Ishikawa (cell line): ENCODE data around the gene TSC1.

Source experiments
- CEBPB ChIP-seq: IDR thresholded peaks from 2 replicates; pipeline ENCODE4 v1.6.1; 2012
- EGR1 ChIP-seq: IDR thresholded peaks from 2 replicates; pipeline ENCODE4 v1.6.1; 2012
- FOXM1 ChIP-seq: IDR thresholded peaks from 2 replicates; pipeline ENCODE4 v1.6.1; 2012; ENCODE audit warnings: low read depth, borderline replicate concordance
- NFIC ChIP-seq: IDR thresholded peaks from 2 replicates; pipeline ENCODE4 v1.6.1; 2012
- RAD21 ChIP-seq: IDR thresholded peaks from 2 replicates; pipeline ENCODE4 v1.6.1; 2012; ENCODE audit warnings: low read depth
- TAF1 ChIP-seq: IDR thresholded peaks from 2 replicates; pipeline ENCODE4 v1.6.1; 2012; ENCODE audit warnings: low read depth, mild to moderate bottlenecking
- YY1 ChIP-seq: IDR thresholded peaks from 2 replicates; pipeline ENCODE4 v1.6.1; 2012; ENCODE audit warnings: low read depth
- TF ChIP-seq, protein P1 (sequence below): IDR thresholded peaks from 2 replicates; pipeline ENCODE4 v1.6.1; 2012
- TF ChIP-seq, protein P2 (sequence below): IDR thresholded peaks from 2 replicates; pipeline ENCODE4 v1.6.1; 2012; ENCODE audit warnings: low read depth, mild to moderate bottlenecking

DNA sequence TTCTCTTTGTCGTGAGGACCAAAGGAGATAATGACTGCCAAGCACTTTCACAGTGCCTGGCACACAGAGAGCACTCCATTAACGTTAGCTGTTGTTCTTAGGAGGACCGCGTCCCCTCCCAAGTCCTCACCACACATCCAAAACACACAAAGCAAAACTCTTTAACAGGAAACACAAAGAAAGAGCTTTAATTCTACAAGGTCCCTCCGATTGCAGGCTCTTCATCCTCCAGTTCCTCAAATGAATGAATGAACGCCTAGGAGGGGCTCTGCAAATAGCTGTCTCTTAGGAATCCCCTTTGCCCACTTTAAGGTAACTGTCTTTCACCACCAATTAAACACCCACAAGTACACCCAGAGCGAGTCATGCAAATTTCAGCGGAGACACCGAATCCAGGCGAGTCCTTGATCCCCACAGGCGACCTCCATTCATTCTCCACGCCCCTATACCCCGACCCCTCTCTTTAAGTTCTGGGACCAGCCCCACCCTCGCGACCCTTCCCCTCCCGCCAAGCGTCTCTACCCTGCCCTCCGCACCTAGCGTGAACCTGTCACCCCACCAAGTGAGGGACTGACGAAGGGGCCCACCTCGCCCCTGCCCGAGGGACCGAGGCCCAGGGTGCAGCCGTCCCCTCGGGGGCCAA, 644 bp downstream of the TSC1 start:
- TF ChIP-seq YY1 = no peak
- TF ChIP-seq RAD21 = no peak
- TF ChIP-seq TAF1 = no peak
- TF ChIP-seq, protein P1, sequence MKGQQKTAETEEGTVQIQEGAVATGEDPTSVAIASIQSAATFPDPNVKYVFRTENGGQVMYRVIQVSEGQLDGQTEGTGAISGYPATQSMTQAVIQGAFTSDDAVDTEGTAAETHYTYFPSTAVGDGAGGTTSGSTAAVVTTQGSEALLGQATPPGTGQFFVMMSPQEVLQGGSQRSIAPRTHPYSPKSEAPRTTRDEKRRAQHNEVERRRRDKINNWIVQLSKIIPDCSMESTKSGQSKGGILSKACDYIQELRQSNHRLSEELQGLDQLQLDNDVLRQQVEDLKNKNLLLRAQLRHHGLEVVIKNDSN = no peak
- no peak for TF ChIP-seq NFIC
- no peak for TF ChIP-seq EGR1
- no peak for TF ChIP-seq CEBPB
- TF ChIP-seq, protein P2, sequence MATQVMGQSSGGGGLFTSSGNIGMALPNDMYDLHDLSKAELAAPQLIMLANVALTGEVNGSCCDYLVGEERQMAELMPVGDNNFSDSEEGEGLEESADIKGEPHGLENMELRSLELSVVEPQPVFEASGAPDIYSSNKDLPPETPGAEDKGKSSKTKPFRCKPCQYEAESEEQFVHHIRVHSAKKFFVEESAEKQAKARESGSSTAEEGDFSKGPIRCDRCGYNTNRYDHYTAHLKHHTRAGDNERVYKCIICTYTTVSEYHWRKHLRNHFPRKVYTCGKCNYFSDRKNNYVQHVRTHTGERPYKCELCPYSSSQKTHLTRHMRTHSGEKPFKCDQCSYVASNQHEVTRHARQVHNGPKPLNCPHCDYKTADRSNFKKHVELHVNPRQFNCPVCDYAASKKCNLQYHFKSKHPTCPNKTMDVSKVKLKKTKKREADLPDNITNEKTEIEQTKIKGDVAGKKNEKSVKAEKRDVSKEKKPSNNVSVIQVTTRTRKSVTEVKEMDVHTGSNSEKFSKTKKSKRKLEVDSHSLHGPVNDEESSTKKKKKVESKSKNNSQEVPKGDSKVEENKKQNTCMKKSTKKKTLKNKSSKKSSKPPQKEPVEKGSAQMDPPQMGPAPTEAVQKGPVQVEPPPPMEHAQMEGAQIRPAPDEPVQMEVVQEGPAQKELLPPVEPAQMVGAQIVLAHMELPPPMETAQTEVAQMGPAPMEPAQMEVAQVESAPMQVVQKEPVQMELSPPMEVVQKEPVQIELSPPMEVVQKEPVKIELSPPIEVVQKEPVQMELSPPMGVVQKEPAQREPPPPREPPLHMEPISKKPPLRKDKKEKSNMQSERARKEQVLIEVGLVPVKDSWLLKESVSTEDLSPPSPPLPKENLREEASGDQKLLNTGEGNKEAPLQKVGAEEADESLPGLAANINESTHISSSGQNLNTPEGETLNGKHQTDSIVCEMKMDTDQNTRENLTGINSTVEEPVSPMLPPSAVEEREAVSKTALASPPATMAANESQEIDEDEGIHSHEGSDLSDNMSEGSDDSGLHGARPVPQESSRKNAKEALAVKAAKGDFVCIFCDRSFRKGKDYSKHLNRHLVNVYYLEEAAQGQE = no peak
- TF ChIP-seq FOXM1 = no peak
